Activated CD8-positive, alpha-beta memory T cell treated with anti-CD3 and anti-CD28 coated beads, Interleukin-2, amount 50 U/mL, for 24 hours (primary cell): ENCODE measurements around the gene HLA-E.
A peak's percentile ranks its signal among the peaks of the same experiment; 100 is the strongest.
"Not testable (repeated sequence)": the region's sequence is repeated elsewhere in the genome, so short reads cannot be mapped to it uniquely, and the experiment has no call there.

Experiments used
- DNase-seq: peaks from one replicate; pipeline ENCODE4 v3.0.0-alpha.2; 2020; ENCODE audit errors: extremely low read depth

The HLA-E gene

DNA sequence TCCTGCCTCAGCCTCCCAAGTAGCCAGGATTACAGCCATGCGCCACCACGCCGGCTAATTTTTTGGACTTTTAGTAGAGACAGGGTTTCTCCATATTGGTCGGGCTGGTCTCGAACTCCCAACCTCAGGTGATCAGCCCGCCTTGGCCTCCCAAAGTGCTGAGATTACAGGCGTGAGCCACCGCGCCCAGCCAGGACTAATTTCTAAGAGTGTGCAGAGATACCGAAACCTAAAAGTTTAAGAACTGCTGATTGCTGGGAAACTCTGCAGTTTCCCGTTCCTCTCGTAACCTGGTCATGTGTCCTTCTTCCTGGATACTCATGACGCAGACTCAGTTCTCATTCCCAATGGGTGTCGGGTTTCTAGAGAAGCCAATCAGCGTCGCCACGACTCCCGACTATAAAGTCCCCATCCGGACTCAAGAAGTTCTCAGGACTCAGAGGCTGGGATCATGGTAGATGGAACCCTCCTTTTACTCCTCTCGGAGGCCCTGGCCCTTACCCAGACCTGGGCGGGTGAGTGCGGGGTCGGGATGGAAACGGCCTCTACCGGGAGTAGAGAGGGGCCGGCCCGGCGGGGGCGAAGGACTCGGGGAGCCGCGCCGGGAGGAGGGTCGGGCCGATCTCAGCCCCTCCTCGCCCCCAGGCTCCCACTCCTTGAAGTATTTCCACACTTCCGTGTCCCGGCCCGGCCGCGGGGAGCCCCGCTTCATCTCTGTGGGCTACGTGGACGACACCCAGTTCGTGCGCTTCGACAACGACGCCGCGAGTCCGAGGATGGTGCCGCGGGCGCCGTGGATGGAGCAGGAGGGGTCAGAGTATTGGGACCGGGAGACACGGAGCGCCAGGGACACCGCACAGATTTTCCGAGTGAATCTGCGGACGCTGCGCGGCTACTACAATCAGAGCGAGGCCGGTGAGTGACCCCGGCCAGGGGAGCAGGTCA is at the start of gene HLA-E:
HLA-E (plus strand) TSS at position 429 of the 945 bp plus-strand sequence; CDS start at position 452, 23 bp downstream.
- peak; percentile 80 for DNase-seq

DNA sequence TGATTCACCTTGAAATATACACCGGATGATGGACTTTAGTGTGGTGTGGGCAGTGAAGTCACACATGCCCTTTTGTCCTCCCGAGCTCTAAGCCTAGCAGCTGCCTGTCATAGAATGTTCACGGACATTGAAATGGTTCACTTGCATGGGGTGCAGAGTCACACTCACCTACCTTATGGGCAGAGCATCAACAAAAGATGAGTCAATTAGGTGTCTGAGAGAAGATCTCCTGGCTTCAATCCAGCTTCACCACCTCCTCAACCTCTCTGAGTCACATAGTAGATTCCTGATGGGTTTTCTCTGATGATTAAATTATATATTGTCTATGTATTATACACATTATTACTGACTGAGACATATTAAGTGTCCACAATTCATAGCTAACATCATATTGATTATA is 48.1 kb upstream of the HLA-E start:
- DNase-seq: no peak

DNA sequence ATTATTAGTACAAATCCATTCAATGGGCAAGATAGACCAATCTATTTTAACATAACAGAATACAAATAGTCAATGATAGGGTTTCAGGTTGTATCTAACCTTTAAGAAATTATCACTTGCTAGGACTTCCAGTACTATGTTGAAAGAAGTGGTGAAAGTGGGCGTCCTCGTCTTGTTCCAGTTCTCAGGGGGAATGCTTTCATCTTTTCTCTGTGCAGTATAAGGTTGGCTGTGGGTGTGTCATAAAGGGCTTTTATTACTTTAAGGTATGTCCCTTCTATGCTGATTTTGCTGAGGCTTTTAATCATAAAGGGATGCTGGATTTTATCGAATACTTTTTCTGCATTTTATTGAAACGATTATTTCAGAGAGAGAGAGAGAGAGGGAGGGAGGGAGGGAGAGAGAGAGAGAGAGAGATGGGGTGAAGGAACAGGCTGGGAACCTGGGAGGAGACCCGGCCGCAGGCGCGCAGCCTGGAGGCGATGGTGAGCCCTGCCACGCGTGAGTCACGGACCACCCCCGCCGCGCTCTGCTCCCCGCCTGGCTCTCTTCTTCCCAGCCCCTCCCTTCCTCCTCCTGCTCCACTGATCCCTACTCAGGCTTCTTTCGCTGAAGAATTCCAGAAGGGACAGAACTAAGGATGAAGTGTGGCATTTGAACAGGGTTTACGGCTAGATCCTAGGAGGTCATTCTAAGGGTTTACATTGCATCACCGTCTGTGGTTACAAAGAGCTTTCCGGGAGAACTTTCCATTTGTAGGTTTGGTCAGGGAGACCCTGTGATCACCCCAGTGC is 45.5 kb upstream of the HLA-E start:
- no peak for DNase-seq

DNA sequence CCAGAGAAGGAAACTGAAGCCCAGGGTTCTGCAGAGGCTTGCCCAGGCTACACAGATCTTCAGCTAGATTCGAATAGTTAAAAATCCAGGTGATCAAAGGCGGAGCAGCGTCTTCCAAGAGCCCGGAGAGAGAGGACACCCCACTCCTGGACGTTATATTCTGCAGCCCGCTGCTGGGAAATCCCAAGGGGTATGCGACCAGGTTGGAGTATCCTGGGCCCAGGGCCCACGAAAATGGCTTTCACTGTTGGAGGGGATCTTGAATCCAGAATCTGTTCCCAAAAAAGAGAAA is 44.9 kb upstream of the HLA-E start:
- DNase-seq: no peak

DNA sequence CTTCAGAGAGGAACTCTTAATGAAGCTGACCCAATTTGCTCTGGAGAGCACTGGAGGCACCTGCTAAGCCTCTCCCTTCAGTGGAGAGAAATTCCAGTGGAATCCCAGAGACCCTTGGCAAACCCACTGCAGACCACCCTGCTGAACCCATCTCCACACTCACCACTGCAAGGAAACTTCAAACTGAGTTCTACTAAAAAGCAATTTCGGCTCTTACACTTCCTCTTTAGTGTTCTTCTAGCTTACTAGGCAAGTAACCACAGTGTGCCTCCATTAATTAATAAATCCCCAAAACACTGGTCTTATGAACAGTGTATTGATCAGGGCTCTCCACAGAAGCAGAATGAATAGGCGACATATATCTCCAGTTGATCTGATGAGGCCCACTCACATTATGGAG is 43.0 kb upstream of the HLA-E start:
- no peak for DNase-seq

DNA sequence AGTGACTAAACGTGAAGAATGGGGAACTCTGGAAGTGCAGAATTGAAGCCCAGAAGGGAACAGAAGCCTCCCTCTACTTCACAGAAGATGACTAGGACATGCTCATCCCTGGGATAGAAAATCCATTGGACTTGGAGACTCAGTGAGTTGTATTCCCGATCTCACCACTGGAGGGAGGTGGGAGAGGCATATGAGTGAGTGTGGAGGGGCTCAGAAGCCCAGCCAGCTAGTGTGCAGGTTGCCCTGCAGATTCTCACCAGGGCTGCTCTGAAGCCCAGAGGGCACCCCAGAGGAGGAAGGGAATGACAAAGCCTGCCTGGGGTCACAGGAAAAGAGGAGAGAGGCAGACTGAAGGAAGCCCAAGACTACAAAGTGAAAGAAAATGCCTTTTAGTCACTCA is 42.1 kb upstream of the HLA-E start:
- no peak for DNase-seq

DNA sequence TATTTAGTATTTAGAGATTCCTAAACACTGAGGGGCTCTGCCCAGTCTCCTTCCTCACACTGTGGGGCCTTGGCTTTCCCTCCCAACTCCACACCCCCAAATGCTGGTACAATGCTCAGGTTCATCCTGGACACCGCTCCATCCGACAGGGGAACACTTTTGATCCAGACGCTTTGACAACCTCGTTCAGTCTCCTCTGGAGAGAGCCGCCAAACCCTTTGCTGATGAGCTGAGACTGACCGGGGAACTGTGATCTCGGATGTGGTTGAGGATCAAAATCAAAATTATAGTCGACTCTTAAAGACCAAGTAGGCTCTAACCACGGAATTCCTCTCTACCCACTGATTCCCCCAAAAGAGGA is 38.8 kb upstream of the HLA-E start:
- no peak for DNase-seq

DNA sequence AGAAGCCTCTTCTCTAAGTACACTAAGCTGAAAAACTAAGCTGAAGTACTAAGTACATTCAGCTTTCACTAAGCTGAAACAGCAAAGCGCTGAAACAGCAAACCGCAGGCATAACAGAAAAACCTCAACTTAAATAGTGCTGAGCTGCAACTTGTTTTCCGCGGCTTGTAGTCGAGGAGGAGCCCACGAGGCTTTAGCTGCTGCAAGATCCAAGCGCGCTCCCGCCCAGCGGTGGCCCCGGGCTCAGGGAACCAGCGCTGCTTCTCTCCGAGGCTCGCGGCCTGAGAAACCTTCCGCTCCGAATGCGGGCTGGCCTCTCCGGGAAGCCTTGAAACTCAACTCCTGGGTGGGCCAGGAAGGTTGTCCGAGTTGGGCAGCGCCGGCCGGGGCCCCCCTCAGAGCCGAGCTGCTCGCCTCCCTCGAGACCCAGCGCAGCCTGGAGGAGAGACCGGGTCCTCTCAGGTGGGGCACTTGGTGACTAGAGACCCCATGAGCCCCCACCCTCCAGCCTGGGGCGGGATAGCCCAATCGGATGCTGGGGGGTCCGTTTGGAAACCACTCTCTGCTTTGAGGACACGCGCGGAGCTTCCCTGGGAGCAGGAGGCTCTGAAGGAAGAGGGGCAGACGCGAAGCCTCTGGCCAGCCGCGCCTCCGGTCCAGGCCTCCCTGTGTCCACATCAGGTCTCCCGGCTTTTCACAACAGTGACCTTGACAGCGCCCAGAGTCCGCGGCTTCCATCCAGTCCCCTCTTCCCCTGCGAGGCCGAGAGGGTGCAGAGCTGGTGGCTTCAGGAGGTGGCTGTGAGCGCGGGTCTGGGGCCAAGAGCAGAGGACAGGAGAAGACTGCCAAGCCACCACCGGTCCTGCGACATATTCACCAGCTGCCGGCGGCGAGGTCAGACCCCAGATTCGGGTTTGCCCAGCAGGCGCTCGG is 38.1 kb upstream of the HLA-E start:
- DNase-seq: no peak

DNA sequence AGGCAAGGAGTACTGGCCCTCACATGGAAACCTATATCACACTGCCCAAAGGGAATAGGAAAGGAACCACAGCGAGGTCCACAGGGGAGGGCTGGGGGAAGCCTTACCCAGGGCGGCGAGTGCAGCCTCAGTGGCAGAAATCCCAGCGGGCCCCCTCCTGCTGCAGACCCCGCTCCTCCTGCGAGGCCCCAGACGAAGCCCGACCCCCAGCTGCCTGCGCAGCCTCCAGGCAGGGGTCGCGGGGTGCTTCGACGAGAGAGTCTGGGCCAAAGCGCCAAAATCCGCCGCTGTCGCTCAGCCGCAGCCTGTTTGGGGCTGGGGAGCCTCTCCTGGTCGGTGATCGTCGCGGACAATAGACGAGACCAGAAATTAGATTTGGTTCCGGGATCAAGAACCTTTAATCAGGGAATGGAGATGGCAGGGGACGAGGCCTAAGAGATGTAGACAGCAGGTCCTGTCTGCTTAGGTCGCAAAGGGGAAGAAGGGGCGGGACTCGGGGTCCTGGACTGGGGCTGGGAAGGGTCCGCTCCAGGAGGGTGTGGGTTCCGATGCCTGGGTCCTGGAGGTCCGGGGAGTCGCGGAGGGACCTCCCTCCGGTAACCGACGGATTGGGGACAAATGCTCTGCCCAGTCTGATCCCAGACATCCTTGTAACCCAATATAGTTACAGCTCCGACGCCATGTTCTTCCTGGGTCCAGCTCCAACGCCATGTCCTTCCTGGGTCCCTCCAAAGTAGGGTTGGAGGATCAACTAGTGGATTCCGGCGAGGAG is 36.4 kb upstream of the HLA-E start:
- no peak for DNase-seq

DNA sequence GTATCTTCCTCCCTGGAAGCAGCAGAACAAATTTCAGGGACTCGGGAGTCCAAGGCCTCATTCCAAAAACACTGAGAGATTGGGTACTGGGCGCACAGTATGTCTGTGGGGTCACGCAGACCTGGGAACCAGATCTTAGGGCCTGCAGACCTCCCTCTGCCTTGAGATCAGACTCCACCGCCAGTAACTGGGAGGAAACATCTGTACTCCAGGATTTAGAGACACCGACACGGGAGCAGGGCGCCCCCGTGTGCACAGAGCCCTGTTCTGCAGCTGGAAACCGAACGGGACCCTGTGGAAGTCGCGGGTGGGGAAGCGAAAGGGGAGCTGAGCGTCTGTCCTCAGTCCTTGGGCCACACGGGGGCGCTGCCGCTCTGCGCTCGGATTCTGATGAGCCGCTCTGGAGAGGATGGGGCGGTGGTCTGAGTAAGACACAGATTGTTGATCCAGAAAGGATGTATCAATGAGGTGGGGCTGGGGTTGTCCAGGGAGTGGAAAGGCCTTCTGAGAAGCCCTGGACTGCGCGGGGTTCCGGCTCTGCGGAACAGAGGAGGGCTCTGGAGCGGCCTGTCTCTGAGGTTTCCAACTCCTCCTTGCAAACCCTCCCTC is 35.7 kb upstream of the HLA-E start:
- peak; percentile 54 for DNase-seq

DNA sequence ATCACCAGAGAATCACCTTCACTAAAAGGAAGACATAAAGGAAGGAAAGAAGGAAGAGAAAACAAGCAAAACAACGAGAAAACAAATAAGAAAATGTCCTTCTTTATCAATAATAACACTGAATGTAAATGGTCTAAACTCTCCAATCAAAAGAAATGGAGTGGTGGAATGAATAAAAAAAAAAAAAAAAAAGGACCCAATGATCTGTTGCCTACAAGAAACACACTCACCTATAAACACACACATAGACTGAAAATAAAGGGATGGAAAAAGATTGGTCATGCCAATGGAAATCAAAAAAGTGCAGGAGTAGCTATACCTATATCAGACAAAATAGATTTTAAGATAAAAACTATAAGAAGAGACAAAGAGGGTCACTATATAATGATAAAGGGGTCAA is 30.2 kb upstream of the HLA-E start:
- no peak for DNase-seq

DNA sequence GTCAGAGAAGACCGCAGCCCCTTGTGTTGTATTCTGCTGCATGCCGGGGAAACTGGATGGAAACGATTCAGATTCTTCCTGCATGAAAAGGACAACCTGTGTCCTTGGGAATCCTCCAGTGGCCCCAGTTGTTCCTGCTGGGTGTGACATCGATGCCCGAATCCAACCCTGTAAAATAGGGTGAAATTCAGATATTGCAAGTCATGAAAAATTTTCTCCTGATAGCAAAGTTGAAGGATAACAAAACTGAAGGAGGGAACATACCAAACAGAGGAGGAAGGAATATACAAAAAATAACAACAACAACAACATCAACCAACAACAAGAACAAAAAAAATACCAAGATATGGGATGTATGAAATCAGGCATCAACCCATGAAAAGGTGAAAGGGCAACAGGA is 28.3 kb upstream of the HLA-E start:
- DNase-seq: no peak

DNA sequence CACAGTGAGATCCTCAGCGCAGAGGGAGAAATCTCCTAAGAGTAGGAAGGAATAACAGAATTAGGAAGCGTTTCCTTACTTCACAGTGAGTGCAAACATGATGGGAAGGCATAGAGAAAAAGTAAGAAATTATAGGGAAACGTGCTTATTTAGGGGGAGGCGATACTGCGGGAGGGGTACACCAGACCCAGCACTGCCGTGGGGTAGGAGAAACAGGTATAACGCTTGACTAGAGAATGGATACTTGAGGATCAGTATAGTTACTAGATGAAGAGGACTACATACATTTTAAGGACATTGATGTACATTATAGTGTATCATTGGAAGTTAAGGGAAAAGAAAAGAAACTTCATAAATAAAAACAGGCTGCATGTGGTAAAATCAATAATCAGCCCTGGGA is 26.8 kb upstream of the HLA-E start:
- DNase-seq: no peak

DNA sequence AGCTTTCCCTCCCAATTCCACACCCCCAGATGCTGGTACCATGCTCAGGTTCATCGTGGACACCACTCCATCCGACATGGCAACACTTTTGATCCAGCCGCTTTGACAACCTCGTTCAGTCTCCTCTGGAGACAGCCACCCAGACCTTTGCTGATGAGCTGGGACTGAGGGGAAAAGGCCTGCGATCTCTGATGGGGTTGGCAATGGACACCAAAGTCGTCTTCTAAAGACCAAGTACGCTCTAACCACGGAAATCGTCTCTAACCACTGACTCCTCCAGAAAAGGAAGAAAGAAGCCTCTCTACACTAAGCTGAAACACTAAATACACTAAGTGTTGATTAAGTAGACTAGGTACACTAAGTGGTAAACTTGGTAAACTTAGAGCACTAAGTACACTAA is 26.1 kb upstream of the HLA-E start:
- no peak for DNase-seq

DNA sequence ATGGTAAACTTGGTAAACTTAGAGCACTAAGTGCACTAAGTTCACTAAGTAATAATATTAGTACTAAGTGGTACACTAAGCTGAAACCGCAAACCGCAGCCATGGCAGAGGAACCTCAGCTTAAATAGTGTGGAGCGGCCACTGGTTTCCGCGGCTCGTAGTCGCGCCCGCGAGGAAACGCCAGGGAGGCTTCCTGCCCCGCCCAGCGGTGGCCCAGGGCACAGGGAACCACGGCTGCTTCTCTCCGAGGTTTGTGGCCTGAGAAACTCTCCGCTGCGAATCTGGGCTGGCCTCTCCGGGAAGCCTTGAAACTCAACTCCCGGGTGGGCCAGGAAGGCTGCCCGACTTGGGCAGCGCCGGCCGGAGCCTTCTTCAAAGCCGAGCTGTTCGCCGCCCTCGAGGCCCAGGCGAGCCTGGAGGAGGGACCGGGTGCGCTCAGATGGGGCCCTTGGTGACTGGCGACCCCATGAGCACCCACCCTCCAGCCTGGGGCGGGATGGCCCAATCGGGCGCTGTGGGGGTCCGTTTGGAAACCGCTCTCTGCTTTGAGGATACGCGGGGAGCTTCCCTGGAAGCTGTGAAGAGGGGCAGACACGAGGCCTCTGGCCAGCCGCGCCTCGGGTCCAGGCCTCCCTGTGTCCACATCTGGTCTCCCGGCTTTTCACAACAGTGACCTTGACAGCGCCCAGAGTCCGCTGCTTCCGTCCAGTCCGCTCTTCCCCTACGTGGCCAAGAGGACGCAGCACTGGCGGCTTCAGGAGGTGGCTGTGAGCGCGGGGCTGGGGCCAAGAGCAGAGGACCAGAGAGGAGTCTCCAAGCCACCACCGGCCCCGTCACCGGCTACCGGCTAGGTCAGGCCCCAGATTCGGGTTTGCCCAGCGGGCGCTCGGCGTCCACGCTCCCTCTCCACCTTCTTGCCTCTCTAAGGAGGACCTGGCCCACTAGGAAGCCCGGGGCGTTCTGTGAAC is 25.4 kb upstream of the HLA-E start:
- no peak for DNase-seq

DNA sequence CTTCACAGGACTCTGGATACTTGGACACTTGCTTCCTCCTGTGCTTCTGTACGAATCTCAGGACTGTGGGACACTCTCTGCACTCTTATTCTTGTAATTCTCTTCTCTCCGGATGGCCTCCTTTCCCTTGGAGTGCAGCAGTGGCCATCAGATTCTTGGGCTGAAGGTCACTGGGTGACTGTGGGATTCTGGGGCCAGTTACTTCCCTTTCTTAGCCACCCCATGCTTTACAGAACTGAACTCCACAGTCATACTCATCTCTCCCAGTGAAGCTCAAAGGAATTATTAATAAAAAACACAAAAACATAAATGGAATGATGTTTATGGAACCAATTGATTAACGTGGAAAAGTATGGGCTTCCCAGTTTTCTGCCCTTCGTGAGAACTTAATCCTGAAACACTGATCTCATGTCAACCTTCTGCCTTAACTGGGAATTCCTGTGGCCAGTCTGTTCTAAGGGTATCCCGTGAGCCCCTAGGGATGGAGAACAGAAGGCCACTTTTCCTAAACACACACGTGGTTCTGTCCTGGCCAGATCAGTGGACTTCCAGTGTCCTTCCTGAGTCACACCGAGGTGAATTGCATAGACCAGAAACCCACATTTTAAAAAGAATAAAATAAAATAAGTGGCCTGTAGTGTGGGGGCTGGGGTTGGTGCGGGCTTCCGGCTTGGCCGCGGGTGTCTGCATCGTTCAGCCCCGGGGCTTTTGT is 23.6 kb upstream of the HLA-E start:
- DNase-seq: no peak

DNA sequence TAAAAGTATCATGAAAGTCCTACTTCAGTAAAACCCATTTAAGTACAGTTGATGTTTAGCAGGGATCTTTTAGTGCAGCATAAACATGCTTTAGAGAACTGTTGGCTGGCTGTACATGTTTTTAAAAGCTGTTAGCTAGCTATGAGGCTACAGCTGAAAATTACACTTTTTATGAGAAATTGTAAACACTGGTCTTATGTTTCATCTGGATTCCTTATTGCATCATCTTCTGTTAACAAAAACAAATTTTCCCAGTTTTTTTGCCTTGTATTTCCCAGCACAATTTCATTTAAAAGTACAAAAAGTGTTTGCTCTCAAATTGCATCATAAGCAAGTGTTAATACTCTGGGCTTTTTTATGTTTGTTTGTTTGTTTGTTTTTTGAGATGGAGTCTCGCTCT is 18.3 kb upstream of the HLA-E start:
- DNase-seq: no peak

DNA sequence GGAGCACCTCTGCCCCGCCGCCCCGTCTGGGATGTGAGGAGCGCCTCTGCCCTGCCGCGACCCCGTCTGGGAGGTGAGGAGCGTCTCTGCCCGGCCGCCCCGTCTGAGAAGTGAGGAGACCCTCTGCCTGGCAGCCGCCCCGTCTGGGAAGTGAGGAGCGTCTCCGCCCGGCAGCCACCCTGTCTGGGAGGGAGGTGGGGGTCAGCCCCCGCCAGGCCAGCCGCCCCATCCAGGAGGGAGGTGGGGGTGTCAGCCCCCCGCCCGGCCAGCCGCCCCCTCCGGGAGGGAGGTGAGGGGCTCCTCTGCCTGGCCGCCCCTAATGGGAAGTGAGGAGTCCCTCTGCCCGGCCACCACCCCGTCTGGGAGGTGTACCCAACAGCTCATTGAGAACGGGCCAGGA is 14.2 kb upstream of the HLA-E start:
- DNase-seq: not testable (repeated sequence)

DNA sequence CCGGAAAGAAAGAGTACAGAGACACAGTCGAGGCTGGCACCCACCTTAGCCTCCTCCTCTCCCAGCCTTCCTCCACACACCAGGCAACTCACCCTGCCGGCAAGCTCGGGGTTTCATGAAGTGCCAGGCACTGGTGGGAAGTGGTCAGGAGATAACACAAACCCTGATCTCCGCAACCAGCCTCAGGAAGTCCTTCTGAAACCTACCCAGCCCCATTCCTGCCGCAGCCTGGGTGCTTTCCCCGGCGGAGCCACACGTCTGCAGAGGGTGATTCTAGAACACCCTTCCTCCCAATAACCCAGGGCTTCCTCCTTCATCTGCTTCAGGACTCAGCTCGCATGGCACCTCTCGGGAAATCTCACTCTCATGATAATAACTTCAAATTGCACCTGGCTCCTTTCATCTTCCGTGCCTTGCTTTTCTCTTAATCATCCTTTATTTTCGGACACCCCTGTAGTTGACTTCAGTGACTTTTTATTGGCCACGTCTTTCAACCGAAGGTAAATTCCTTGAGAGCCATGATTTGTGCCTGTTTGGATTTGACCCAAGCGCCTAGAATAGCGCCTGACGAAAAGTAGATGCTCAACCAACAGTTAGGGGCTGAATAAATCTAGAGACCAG is 8.7 kb upstream of the HLA-E start:
- no peak for DNase-seq
